ENCODE data around the gene PSME2. TPM values are rescaled to one million over a fixed set of nuclear protein-coding genes. Genes with fewer than 3 reads are reported as not detected.

The PSME2 gene
- total and polyA plus RNA-seq, 2 of the 13 experiments (the other 11 are each of a cell fraction or from before 2014, with no cell fraction given): 332 to 716 TPM

GRCh38 chr14:24113801-24114531, 32.4 kb downstream of the PSME2 start (continued):
- TF ChIP-seq ZNF318 (CRISPR knock-in tag; IDR thresholded peaks at IDR 0.05): peak; percentile 99
- TF ChIP-seq CBFB (CRISPR knock-in tag; IDR thresholded peaks at IDR 0.05): peak; percentile 98
- TF ChIP-seq ZBTB10 (CRISPR knock-in tag; IDR thresholded peaks at IDR 0.05; ENCODE audit: borderline replicate concordance): no peak
- TF ChIP-seq POLR2A (IDR thresholded peaks at IDR 0.05; ENCODE audit: insufficient read depth in 1 of 2, low read depth in 2 of 2, low read length in 2 of 2): peak in 1 of 2 experiments; percentile 83; a peak in 2 of 4 replicates
- peak; percentile 68; the same call in 1 of the 2 replicates for TF ChIP-seq ZNF274 (CRISPR knock-in tag; IDR thresholded peaks at IDR 0.05)
- peak; percentile 84; the same call in 1 of the 2 replicates for TF ChIP-seq CREM (IDR thresholded peaks at IDR 0.05)
- TF ChIP-seq CREM (CRISPR knock-in tag; IDR thresholded peaks at IDR 0.05): peak; percentile 39; the same call in 1 of the 2 replicates
- TF ChIP-seq DZIP1 (CRISPR knock-in tag; IDR thresholded peaks at IDR 0.05): peak; percentile 82; the same call in 1 of the 2 replicates
- TF ChIP-seq ZNF275 (CRISPR knock-in tag; IDR thresholded peaks at IDR 0.05; ENCODE audit: borderline replicate concordance): no peak; the same call in 1 of the 2 replicates
- no peak for TF ChIP-seq ZNF670 (CRISPR knock-in tag; IDR thresholded peaks at IDR 0.05; ENCODE audit: borderline replicate concordance)
- peak; percentile 89 for TF ChIP-seq TSC22D2 (CRISPR knock-in tag; IDR thresholded peaks at IDR 0.05; ENCODE audit: borderline replicate concordance)
